IMR-90 (cell line): Measurements from ENCODE around the gene RAB12. TPM values are rescaled to one million over a fixed set of nuclear protein-coding genes. Genes with fewer than 3 reads are reported as not detected.

ENCODE experiments used
- ATAC-seq: fragments of 200-7000 bp; cut with Tn5 transposase; 2 replicates; pipeline ENCODE4 v1.9.1; 2020; ENCODE audit warnings: low read depth, mild to moderate bottlenecking, moderate library complexity
- BruUV-seq: library from RNA; stranded (reverse); fragments of 400-500 nt; replicated peaks from 2 replicates; lab custom pipeline; 2021; lab: Mats Ljungman, UMichigan
- CTCF ChIA-PET: fragments of 300-600 bp; formaldehyde crosslinking; extraction: SDS; loops from one replicate; lab custom pipeline; 2021; ENCODE audit warnings: antibody characterized with exemption; lab: Yijun Ruan, JAX
- POLR2A ChIA-PET: fragments of 300-600 bp; sonication (Branson Sonifier 250); formaldehyde crosslinking; loops from one replicate; lab custom pipeline; 2022; ENCODE audit warnings: antibody characterized with exemption; ENCODE audit not compliant: unreplicated experiment; lab: Charles Lee
- DNase-seq: peaks from one replicate; pipeline ENCODE4 v3.0.0; 2013
- H2AFZ ChIP-seq: replicated peaks from 2 replicates; pipeline ENCODE3; 2013; ENCODE audit warnings: low read length, mild to moderate bottlenecking; ENCODE audit not compliant: poor library complexity
- H2AK5ac ChIP-seq: 2 replicates; pipeline ENCODE4 v1.6.1; 2013; ENCODE audit warnings: low read depth, low read length, inconsistent platforms
- H2AK9ac ChIP-seq: replicated peaks from 2 replicates; pipeline ENCODE3; 2013; ENCODE audit warnings: mild to moderate bottlenecking, low read depth, low read length, moderate library complexity; ENCODE audit not compliant: poor library complexity
- H2BK120ac ChIP-seq: 2 replicates; pipeline ENCODE4 v1.6.1; 2013; ENCODE audit warnings: low read depth, low read length, inconsistent platforms
- H2BK15ac ChIP-seq: 3 replicates; pipeline ENCODE4 v1.6.1; 2013; ENCODE audit warnings: low read depth, low read length, inconsistent platforms
- H2BK20ac ChIP-seq: 2 replicates; pipeline ENCODE4 v1.6.1; 2013; ENCODE audit warnings: low read depth, mild to moderate bottlenecking, inconsistent platforms, low read length, moderate library complexity
- H2BK5ac ChIP-seq: 2 replicates; pipeline ENCODE4 v1.6.1; 2013; ENCODE audit warnings: mild to moderate bottlenecking, low read depth, low read length, inconsistent platforms; ENCODE audit not compliant: poor library complexity, severe bottlenecking
- H3K14ac ChIP-seq: replicated peaks from 2 replicates; pipeline ENCODE4 v1.6.1; 2013; ENCODE audit warnings: low read depth, low read length, inconsistent platforms
- H3K18ac ChIP-seq: 2 replicates; pipeline ENCODE4 v1.6.1; 2013; ENCODE audit warnings: low read depth, low read length, control low read depth
- H3K23ac ChIP-seq: 2 replicates; pipeline ENCODE4 v1.6.1; 2013; ENCODE audit warnings: low read depth, low read length, inconsistent platforms
- H3K27ac ChIP-seq: 2 replicates; pipeline ENCODE4 v1.5.1; 2013; ENCODE audit warnings: mild to moderate bottlenecking, control low read depth, low read length; ENCODE audit not compliant: insufficient read depth
- H3K27me3 ChIP-seq: 2 replicates; pipeline ENCODE4 v1.6.1; 2013; ENCODE audit warnings: low read length; ENCODE audit not compliant: control insufficient read depth, insufficient read depth
- H3K36me3 ChIP-seq: 2 replicates; pipeline ENCODE4 v1.6.1; 2013; ENCODE audit warnings: low read length, mixed read lengths; ENCODE audit not compliant: control insufficient read depth, insufficient read depth
- H3K4ac ChIP-seq: 2 replicates; pipeline ENCODE4 v1.6.1; 2013; ENCODE audit warnings: low read depth, low read length, inconsistent platforms
- H3K4me1 ChIP-seq: 2 replicates; pipeline ENCODE4 v1.6.1; 2013; ENCODE audit warnings: low read length, mixed read lengths; ENCODE audit not compliant: control insufficient read depth, insufficient read depth
- H3K4me2 ChIP-seq: 2 replicates; pipeline ENCODE4 v1.6.1; 2013; ENCODE audit warnings: low read depth, mild to moderate bottlenecking, control low read depth, low read length, moderate library complexity
- H3K4me3 ChIP-seq: 2 replicates; pipeline ENCODE4 v1.5.1; 2013; ENCODE audit warnings: low read depth, mild to moderate bottlenecking, control low read depth, low read length, moderate library complexity; ENCODE audit not compliant: insufficient read depth
- H3K56ac ChIP-seq: 2 replicates; pipeline ENCODE4 v1.6.1; 2013; ENCODE audit warnings: low read length, inconsistent platforms; ENCODE audit not compliant: insufficient read depth; ENCODE audit errors: extremely low read depth
- H3K79me1 ChIP-seq, 2 experiments: 2 replicates each; pipeline ENCODE4 v1.6.1; 2013; ENCODE audit warnings: low read length in 2 of 2, inconsistent platforms in 1 of 2, low read depth in 1 of 2
- H3K9ac ChIP-seq: 2 replicates; pipeline ENCODE4 v1.6.1; 2013; ENCODE audit warnings: low read depth, low read length, control low read depth
- H3K9me1 ChIP-seq: 2 replicates; pipeline ENCODE4 v1.6.1; 2013; ENCODE audit warnings: low read length, inconsistent platforms; ENCODE audit not compliant: insufficient read depth
- H3K9me3 ChIP-seq: 2 replicates; pipeline ENCODE4 v1.6.1; 2013; ENCODE audit warnings: low read length; ENCODE audit not compliant: control insufficient read depth, insufficient read depth
- H4K20me1 ChIP-seq: 2 replicates; pipeline ENCODE4 v1.6.1; 2013; ENCODE audit warnings: low read length, inconsistent platforms; ENCODE audit not compliant: insufficient read depth
- H4K5ac ChIP-seq: 2 replicates; pipeline ENCODE4 v1.6.1; 2013; ENCODE audit warnings: mild to moderate bottlenecking, low read depth, low read length, control low read depth
- H4K8ac ChIP-seq, 2 experiments: 2 replicates each; pipeline ENCODE4 v1.6.1; 2013; ENCODE audit warnings: low read depth in 2 of 2, low read length in 2 of 2, control low read depth in 1 of 2, inconsistent platforms in 1 of 2
- H4K91ac ChIP-seq: 2 replicates; pipeline ENCODE4 v1.6.1; 2013; ENCODE audit warnings: low read depth, low read length, inconsistent platforms; ENCODE audit not compliant: insufficient read depth
- BHLHE40 ChIP-seq: fragments of 150-350 bp; IDR thresholded peaks from 2 replicates; pipeline ENCODE4 v1.6.1; 2016; ENCODE audit warnings: mild to moderate bottlenecking, low read depth, low read length
- CHD1 ChIP-seq: IDR thresholded peaks from 2 replicates; pipeline ENCODE4 v1.6.1; 2012; ENCODE audit warnings: low read depth, low read length, improper control_type of control experiment
- CTCF ChIP-seq: conservative IDR thresholded peaks from 2 replicates; pipeline ENCODE4 v1.5.1; 2012; ENCODE audit warnings: mild to moderate bottlenecking, low read depth, low read length, improper control_type of control experiment
- ELK1 ChIP-seq: fragments of 150-350 bp; IDR thresholded peaks from 2 replicates; pipeline ENCODE4 v1.6.1; 2016; ENCODE audit warnings: low read depth, mild to moderate bottlenecking, low read length, moderate library complexity, borderline replicate concordance
- FOS ChIP-seq: fragments of 150-350 bp; IDR thresholded peaks from 2 replicates; pipeline ENCODE4 v1.6.1; 2016; ENCODE audit warnings: low read depth, low read length
- MAFK ChIP-seq: IDR thresholded peaks from 2 replicates; pipeline ENCODE4 v1.6.1; 2012; ENCODE audit warnings: low read depth, low read length, improper control_type of control experiment
- MXI1 ChIP-seq: IDR thresholded peaks from 2 replicates; pipeline ENCODE4 v1.6.1; 2012; ENCODE audit warnings: low read depth, mild to moderate bottlenecking, low read length, moderate library complexity, borderline replicate concordance
- NFE2L2 ChIP-seq: fragments of 150-350 bp; IDR thresholded peaks from 2 replicates; pipeline ENCODE4 v1.6.1; 2016; ENCODE audit warnings: low read depth, mild to moderate bottlenecking, low read length
- POLR2A ChIP-seq: IDR thresholded peaks from 2 replicates; pipeline ENCODE4 v1.6.1; 2012; ENCODE audit warnings: mild to moderate bottlenecking, low read depth, low read length
- RAD21 ChIP-seq: IDR thresholded peaks from 2 replicates; pipeline ENCODE4 v1.6.1; 2012; ENCODE audit warnings: low read length, improper control_type of control experiment
- RCOR1 ChIP-seq: IDR thresholded peaks from 2 replicates; pipeline ENCODE4 v1.6.1; 2012; ENCODE audit warnings: mild to moderate bottlenecking, low read length, improper control_type of control experiment; ENCODE audit not compliant: insufficient replicate concordance
- WGBS, 2 experiments: methylation state at CpG; one replicate each; pipeline versions ENCODE4 v1.1.5 to v1.1.7; 2013; ENCODE audit warnings: missing lambda C conversion rate in 2 of 2; ENCODE audit not compliant: insufficient read length in 1 of 2; ENCODE audit errors: extremely low coverage in 2 of 2; 5-methylcytosine and 5-hydroxymethylcytosine counted together
- dilution Hi-C: fragments of 300-500 bp; cut with HindIII; formaldehyde crosslinking; loops from one replicate; pipeline ENCODE4 v1.14.3; 2018; ENCODE audit warnings: low sequenced_read_pairs; ENCODE audit not compliant: unreplicated experiment
- in situ Hi-C: fragments of 300-500 bp; cut with MboI; formaldehyde crosslinking; loops from 3 replicates; pipeline ENCODE4 v1.14.3; 2019; ENCODE audit warnings: low sequenced_read_pairs, inconsistent platforms, mixed read lengths
- intact Hi-C: fragments of 100-400 bp; cut with micrococcal nuclease; formaldehyde crosslinking; loops from 2 replicates; pipeline ENCODE4 v1.10.0; 2022
- polyA plus RNA-seq, 3 experiments: library from polyadenylated mRNA; depleted of rRNA; stranded (reverse); fragments of >200 nt; gene quantifications; 2 replicates each; pipeline ENCODE4 v1.2.3, GENCODE V29; 2012; ENCODE audit warnings: low replicate concordance in 1 of 3
- total RNA-seq: library from RNA; depleted of rRNA; stranded (reverse); fragments of >200 nt; gene quantifications from 2 replicates; pipeline ENCODE4 v1.2.3, GENCODE V29; 2012

Gene RAB12
- total and polyA plus RNA-seq, 2 of the 4 experiments (the other 2 are of a cell fraction): 14.9 to 19.2 TPM

GRCh38 chr18:8627540-8627939 lies 18.3 kb downstream of the RAB12 start:
- Histone ChIP-seq H2BK15ac (no peak overlapping the region), H2AK9ac (no peak overlapping the region), H3K4me2 (no peak overlapping the region), H3K9me1 (peaks cover 10% of the 10 kb centered on the region), H2AFZ (no peak overlapping the region), H3K27ac (no peak overlapping the region), H3K4ac (no peak overlapping the region), H4K20me1 (peaks cover 33% of the 10 kb centered on the region; the same call in 1 of the 2 replicates), H3K4me1 (peaks cover 6% of the 10 kb centered on the region), H3K79me1 (peaks cover 67 to 80% of the 10 kb centered on the region in 2 experiments), H2BK120ac (no peak overlapping the region), H3K56ac (no peak overlapping the region), H3K36me3 (peaks cover 26% of the 10 kb centered on the region), H3K18ac (no peak overlapping the region), H3K9me3 (no peaks in the 10 kb centered on the region), H4K91ac (no peak overlapping the region), H2BK5ac (no peak overlapping the region), H3K14ac (no peak overlapping the region), H4K8ac (no peak overlapping the region), H3K23ac (no peak overlapping the region), H3K9ac (no peak overlapping the region), H4K5ac (no peak overlapping the region), H2AK5ac (no peak overlapping the region), H2BK20ac (no peak overlapping the region), H3K4me3 (no peak overlapping the region), H3K27me3 (no peaks in the 10 kb centered on the region)
- TF ChIP-seq POLR2A (no peak), BHLHE40 (no peak), RAD21 (no peak), RCOR1 (no peak), CHD1 (no peak), FOS (no peak), NFE2L2 (no peak), MXI1 (no peak), MAFK (no peak), CTCF (no peak), ELK1 (no peak)
- WGBS, 2 experiments: no CpG with 5 or more reads among the region's 4 CpGs
- in situ Hi-C loops (no loop called here), intact Hi-C loops (no loop called here), dilution Hi-C loops (no loop called here)
- DNase-seq (no peak), ATAC-seq (no peak)
- POLR2A ChIA-PET: no interaction called here
- CTCF ChIA-PET: interaction anchor here (0.6 kb wide), 1 partner anchor 717 kb away, joined by 3 read pairs; no protein-coding TSS in a partner anchor
- BruUV-seq: no TSS peak
